Measurements from ENCODE around the gene MUTYH.
A peak's percentile ranks its signal among the peaks of the same experiment; 100 is the strongest.
"Not testable (repeated sequence)": the region's sequence is repeated elsewhere in the genome, so short reads cannot be mapped to it uniquely, and the experiment has no call there.

The MUTYH gene

DNA sequence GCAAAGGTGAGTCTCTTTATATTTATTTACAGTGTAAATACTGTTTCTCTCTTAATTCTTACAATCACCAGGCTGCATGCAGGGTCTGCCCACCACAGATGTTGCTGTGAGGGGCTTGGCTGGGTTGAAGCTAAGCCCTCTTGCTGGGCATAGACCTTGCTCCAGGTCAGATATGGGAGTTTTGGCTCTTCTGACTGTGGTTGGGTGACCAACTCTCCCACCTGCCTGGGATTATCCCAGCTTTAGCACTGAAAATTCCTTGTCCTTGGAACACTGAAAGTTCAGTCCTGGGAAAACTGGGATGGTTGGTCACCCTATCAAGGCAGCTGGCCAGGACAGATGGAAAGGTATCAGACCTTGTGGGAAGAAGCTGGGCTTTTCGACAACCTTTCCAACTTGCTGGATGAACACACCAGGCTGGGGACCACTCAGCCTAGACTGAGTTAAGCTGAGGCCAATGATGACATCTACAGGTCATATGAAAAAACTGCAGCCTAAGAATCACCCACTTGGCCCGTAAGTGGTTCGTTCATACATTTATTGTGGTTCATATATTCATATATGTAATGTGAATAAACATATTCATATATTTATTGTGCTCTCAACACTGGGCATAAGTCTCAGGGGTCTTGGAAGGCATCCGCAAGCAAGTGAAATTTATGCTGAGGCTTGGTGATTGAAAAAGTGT is 40.1 kb downstream of the MUTYH start:
- ChIA-PET CTCF (interaction anchor here (0.6 to 19.3 kb wide), 33 partner anchors 8 to 584 kb away, joined by 3 to 950 read pairs (median 3); partner anchors contain the start of genes HECTD3, MUTYH, TOE1 and UROD), POLR2A (interaction anchor here (1.1 kb wide), 1 partner anchor 281 kb away, joined by 3 read pairs; no protein-coding TSS in a partner anchor)
- H3K4me3 ChIP-seq (ENCODE audit: low read depth, low read length) = no peak overlapping the region
- DNase-seq (ENCODE audit: low read depth, low spot score) = no peak
- TF ChIP-seq CTCF (IDR thresholded peaks at IDR 0.05; ENCODE audit: insufficient read depth, low read length, missing control alignments) = peak; percentile 67

DNA sequence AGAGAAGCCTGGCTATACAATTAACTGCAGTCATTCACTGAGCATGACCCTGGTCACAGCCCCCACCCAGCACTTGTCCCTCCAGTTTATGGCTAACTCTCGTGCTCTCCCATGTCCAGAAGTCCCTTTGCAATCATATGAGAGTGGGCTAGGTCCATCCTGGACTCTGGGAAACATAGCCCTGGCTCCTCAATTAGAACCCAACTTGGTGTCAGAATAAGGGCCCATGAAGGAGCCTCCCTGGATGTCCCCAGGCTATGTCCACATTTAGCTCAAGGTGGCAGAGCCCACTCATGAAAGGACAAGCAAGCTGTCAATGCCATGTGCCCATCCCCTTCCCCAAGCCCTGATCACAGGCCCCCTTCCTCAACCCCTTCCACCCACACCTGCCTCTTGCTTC is 40.9 kb downstream of the MUTYH start:
- no peak for DNase-seq (ENCODE audit: low read depth, low spot score)
- TF ChIP-seq CTCF (IDR thresholded peaks at IDR 0.05; ENCODE audit: insufficient read depth, low read length, missing control alignments) = no peak
- H3K4me3 ChIP-seq (ENCODE audit: low read depth, low read length) = no peak overlapping the region
- POLR2A ChIA-PET = no interaction called here
- CTCF ChIA-PET = interaction anchor here (0.8 to 19.3 kb wide), 15 partner anchors 11 to 466 kb away, joined by 3 to 950 read pairs (median 3); partner anchors contain the start of genes HECTD3 and UROD

GRCh38 chr1:45297666-45298356 is 42.4 kb downstream of the MUTYH start:
- TF ChIP-seq CTCF (IDR thresholded peaks at IDR 0.05; ENCODE audit: insufficient read depth, low read length, missing control alignments) = no peak
- CTCF ChIA-PET = interaction anchor here (1.0 to 19.3 kb wide), 3 partner anchors 282 to 566 kb away, joined by 3 to 950 read pairs (median 43); partner anchors contain the start of genes HECTD3 and UROD
- POLR2A ChIA-PET = no interaction called here
- H3K4me3 ChIP-seq (ENCODE audit: low read depth, low read length) = no peak overlapping the region
- no peak for DNase-seq (ENCODE audit: low read depth, low spot score)

GRCh38 chr1:45291716-45292115 is 48.5 kb downstream of the MUTYH start:
- no peak for DNase-seq (ENCODE audit: low read depth, low spot score)
- no peak for TF ChIP-seq CTCF (IDR thresholded peaks at IDR 0.05; ENCODE audit: insufficient read depth, low read length, missing control alignments)
- H3K4me3 ChIP-seq (ENCODE audit: low read depth, low read length) = no peak overlapping the region
- POLR2A ChIA-PET = no interaction called here
- CTCF ChIA-PET = interaction anchor here (1.1 to 19.3 kb wide), 6 partner anchors 9 to 276 kb away, joined by 3 to 950 read pairs (median 4); partner anchors contain the start of genes HECTD3, TESK2 and UROD

DNA sequence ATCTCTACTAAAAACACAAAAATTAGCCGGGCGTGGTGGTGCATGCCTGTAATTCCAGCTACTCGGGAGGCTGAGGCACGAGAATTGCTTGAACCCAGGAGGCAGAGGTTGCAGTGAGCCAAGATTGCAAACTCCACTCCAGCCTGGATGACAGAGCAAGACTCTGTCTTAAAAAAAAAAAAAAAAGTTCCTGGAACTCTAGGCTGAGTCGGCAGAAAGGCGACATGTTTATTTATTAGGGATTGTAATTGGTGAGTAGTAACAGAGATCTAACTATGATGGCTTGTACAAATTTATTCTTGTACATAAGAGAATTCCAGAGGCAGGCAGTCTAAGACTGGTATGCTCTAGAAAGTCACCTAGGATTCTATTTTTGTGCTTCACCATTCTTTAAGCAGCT is 49.2 kb downstream of the MUTYH start:
- POLR2A ChIA-PET = not testable (repeated sequence)

GRCh38 chr1:45286521-45286920 is 53.7 kb downstream of the MUTYH start:
- POLR2A ChIA-PET; DNase-seq (ENCODE audit: low read depth, low spot score); CTCF ChIA-PET; H3K4me3 ChIP-seq (ENCODE audit: low read depth, low read length): not testable (repeated sequence)

More for the DNA sequence above, 49.2 kb downstream of the MUTYH start:
- CTCF ChIA-PET = interaction anchor here (1.2 to 19.3 kb wide), 4 partner anchors 10 to 275 kb away, joined by 3 to 950 read pairs (median 12); partner anchors contain the start of genes HECTD3 and UROD
- not testable (repeated sequence) for DNase-seq (ENCODE audit: low read depth, low spot score); H3K4me3 ChIP-seq (ENCODE audit: low read depth, low read length)

GRCh38 chr1:45284858-45285257 is 55.4 kb downstream of the MUTYH start:
- CTCF ChIA-PET; DNase-seq (ENCODE audit: low read depth, low spot score); H3K4me3 ChIP-seq (ENCODE audit: low read depth, low read length); POLR2A ChIA-PET: not testable (repeated sequence)
